Measurements from ENCODE around the gene LDLRAP1. TPM values are rescaled to one million over a fixed set of nuclear protein-coding genes. Genes with fewer than 3 reads are reported as not detected.

LDLRAP1 gene
- total and polyA plus RNA-seq, 9 of the 15 experiments (the other 6 are each of a cell fraction or from before 2014, with no cell fraction given), result 0.56 to 29.6 (median 16.2) TPM

GRCh38 chr1:25608488-25609178 is 65.2 kb downstream of the LDLRAP1 start:
- CTCF ChIA-PET (ENCODE audit: low intra/inter-chr PET ratio), result interaction anchor here (0.6 to 3.1 kb wide), 5 partner anchors 85 to 318 kb away, joined by 4 to 15 read pairs (median 6); no protein-coding TSS in a partner anchor
- 2% methylated on average over 15 of the region's 15 CpGs for WGBS (ENCODE audit: insufficient coverage, low coverage, missing lambda C conversion rate)
- TF ChIP-seq, protein P1, sequence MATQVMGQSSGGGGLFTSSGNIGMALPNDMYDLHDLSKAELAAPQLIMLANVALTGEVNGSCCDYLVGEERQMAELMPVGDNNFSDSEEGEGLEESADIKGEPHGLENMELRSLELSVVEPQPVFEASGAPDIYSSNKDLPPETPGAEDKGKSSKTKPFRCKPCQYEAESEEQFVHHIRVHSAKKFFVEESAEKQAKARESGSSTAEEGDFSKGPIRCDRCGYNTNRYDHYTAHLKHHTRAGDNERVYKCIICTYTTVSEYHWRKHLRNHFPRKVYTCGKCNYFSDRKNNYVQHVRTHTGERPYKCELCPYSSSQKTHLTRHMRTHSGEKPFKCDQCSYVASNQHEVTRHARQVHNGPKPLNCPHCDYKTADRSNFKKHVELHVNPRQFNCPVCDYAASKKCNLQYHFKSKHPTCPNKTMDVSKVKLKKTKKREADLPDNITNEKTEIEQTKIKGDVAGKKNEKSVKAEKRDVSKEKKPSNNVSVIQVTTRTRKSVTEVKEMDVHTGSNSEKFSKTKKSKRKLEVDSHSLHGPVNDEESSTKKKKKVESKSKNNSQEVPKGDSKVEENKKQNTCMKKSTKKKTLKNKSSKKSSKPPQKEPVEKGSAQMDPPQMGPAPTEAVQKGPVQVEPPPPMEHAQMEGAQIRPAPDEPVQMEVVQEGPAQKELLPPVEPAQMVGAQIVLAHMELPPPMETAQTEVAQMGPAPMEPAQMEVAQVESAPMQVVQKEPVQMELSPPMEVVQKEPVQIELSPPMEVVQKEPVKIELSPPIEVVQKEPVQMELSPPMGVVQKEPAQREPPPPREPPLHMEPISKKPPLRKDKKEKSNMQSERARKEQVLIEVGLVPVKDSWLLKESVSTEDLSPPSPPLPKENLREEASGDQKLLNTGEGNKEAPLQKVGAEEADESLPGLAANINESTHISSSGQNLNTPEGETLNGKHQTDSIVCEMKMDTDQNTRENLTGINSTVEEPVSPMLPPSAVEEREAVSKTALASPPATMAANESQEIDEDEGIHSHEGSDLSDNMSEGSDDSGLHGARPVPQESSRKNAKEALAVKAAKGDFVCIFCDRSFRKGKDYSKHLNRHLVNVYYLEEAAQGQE (IDR thresholded peaks at IDR 0.05; ENCODE audit: borderline replicate concordance), result peak; percentile 88
- TF ChIP-seq, protein P1 (CRISPR knock-in tag; IDR thresholded peaks at IDR 0.05; ENCODE audit: low read depth), result no peak
- TF ChIP-seq MEIS2 (IDR thresholded peaks at IDR 0.05; ENCODE audit: partially characterized antibody) (peak; percentile 80), MAZ (CRISPR knock-in tag; conservative IDR thresholded peaks at IDR 0.05 in 1 of 2, IDR thresholded peaks at IDR 0.05 in 1 of 2) (no peak), PBX2 (CRISPR knock-in tag; IDR thresholded peaks at IDR 0.05; ENCODE audit: low read depth) (no peak), PBX2 (tag; conservative IDR thresholded peaks at IDR 0.05; ENCODE audit: low read depth) (peak; percentile 60), ATF1 (CRISPR knock-in tag; IDR thresholded peaks at IDR 0.05) (no peak), ATF1 (tag; IDR thresholded peaks at IDR 0.05) (peak; percentile 19; the same call in 1 of the 2 replicates)

More at GRCh38 chr1:25608488-25609178, 65.2 kb downstream of the LDLRAP1 start:
- H3K9ac ChIP-seq (ENCODE audit: insufficient read depth in 1 of 2, low read depth in 2 of 2, low read length in 2 of 2), result peak overlapping the region in 1 of 2 experiments; percentile 47; a peak in 2 of 4 replicates
- DNase-seq (ENCODE audit: extremely low read depth in 1 of 4, low spot score in 3 of 4), result peak; percentile 82 to 93 (median 86)
- H3K27me3 ChIP-seq (ENCODE audit: control insufficient read depth in 2 of 2, insufficient read depth in 2 of 2, low read length in 2 of 2), result peaks cover 10 to 28% of the 10 kb centered on the region in 2 experiments
- peak; percentile 97 for FAIRE-seq
- no peaks in the 10 kb centered on the region for H3K9me3 ChIP-seq (replicated peaks; ENCODE audit: control insufficient read depth, insufficient read depth, low read depth, low read length)
- H3K9me1 ChIP-seq (ENCODE audit: control insufficient read depth, insufficient read depth, low read length), result no peaks in the 10 kb centered on the region
- POLR2A ChIA-PET, result interaction anchor here (0.6 to 1.3 kb wide), 6 partner anchors 10 to 398 kb away, joined by 3 read pairs; no protein-coding TSS in a partner anchor
- H2AFZ ChIP-seq (ENCODE audit: low read depth, low read length), result peak overlapping the region; percentile 78
- intact Hi-C loops (cut with micrococcal nuclease) (loop anchor here (1.0 to 2.0 kb wide), 3 partner anchors 86 to 202 kb away; no protein-coding TSS in a partner anchor), in situ Hi-C loops (cut with MboI) (no loop called here)
- no peaks in the 10 kb centered on the region for H4K20me1 ChIP-seq (replicated peaks; ENCODE audit: control insufficient read depth, insufficient read depth, low read length)
- H3K27ac ChIP-seq (ENCODE audit: extremely low read depth, low read depth, low read length), result no peak overlapping the region
- BruUV-seq (replicated peaks), result no TSS peak
- H3K4me3 ChIP-seq, result peak overlapping the region; percentile 28
- H3K4me2 ChIP-seq (ENCODE audit: insufficient read depth, low read length), result peak overlapping the region; percentile 79
- no peaks in the 10 kb centered on the region for H3K79me2 ChIP-seq (ENCODE audit: control insufficient read depth, insufficient read depth, low read length)
- H3K36me3 ChIP-seq (ENCODE audit: control insufficient read depth, insufficient read depth, low read length), result no peaks in the 10 kb centered on the region
- peak; percentile 99 for ATAC-seq
- peaks cover 2 to 3% of the 10 kb centered on the region in 2 experiments; a peak in 2 of 5 replicates for H3K4me1 ChIP-seq (replicated peaks in 1 of 2; ENCODE audit: control insufficient read depth in 2 of 2, insufficient read depth in 2 of 2, low read length in 2 of 2)

All from K562 (cell line).